ENCODE results near the gene NHSL1. TPM values are rescaled to one million over a fixed set of nuclear protein-coding genes. Genes with fewer than 3 reads are reported as not detected.

Gene NHSL1
- total RNA-seq, 1 experiment from 2014 or later = 32.1 TPM

- H3K27me3 Mint-ChIP-seq (ENCODE audit: insufficient read depth, unreplicated experiment) = no peaks in the 10 kb centered on the region
- peaks cover 4% of the 10 kb centered on the region for H3K36me3 Mint-ChIP-seq (ENCODE audit: insufficient read depth, unreplicated experiment)
- ChIA-PET POLR2A (interaction anchor here (1.6 kb wide), 1 partner anchor 9 kb away, joined by 3 read pairs; no protein-coding TSS in a partner anchor), CTCF (interaction anchor here (0.5 to 13.7 kb wide), 16 partner anchors 11 to 1457 kb away, joined by 3 to 127 read pairs (median 3); no protein-coding TSS in a partner anchor)
- DNase-seq (ENCODE audit: unreplicated experiment) = no peak
- H3K27ac Mint-ChIP-seq (ENCODE audit: low read depth, unreplicated experiment) = no peak overlapping the region
- H3K9me3 Mint-ChIP-seq (ENCODE audit: unreplicated experiment) = no peaks in the 10 kb centered on the region
- no peak overlapping the region for H3K4me3 Mint-ChIP-seq (ENCODE audit: unreplicated experiment)
- peaks cover 10% of the 10 kb centered on the region for H3K4me1 Mint-ChIP-seq (ENCODE audit: insufficient read depth, unreplicated experiment)
- intact Hi-C loops (cut with micrococcal nuclease) = loop anchor here (5.0 kb wide), 1 partner anchor 249 kb away; no protein-coding TSS in a partner anchor
- no peak for TF ChIP-seq CTCF (IDR thresholded peaks at IDR 0.05; ENCODE audit: unreplicated experiment)
- BruUV-seq (replicated peaks) = no TSS peak
These were observed 18.8 kb upstream of the NHSL1 start for GRCh38 chr6:138518054-138518453.

- H3K4me3 Mint-ChIP-seq (ENCODE audit: unreplicated experiment) = no peak overlapping the region
- BruUV-seq (replicated peaks) = no TSS peak
These were observed 18.3 kb upstream of the NHSL1 start for GRCh38 chr6:138517635-138518034.

GRCh38 chr6:138515657-138516248, 16.5 kb upstream of the NHSL1 start:
- Mint-ChIP-seq H3K9me3 (ENCODE audit: unreplicated experiment) (no peaks in the 10 kb centered on the region), H3K4me3 (ENCODE audit: unreplicated experiment) (no peak overlapping the region), H3K27me3 (ENCODE audit: insufficient read depth, unreplicated experiment) (no peaks in the 10 kb centered on the region), H3K4me1 (ENCODE audit: insufficient read depth, unreplicated experiment) (peaks cover 15% of the 10 kb centered on the region), H3K36me3 (ENCODE audit: insufficient read depth, unreplicated experiment) (peaks cover 4% of the 10 kb centered on the region), H3K27ac (ENCODE audit: low read depth, unreplicated experiment) (no peak overlapping the region)
- DNase-seq (ENCODE audit: unreplicated experiment) = no peak
- intact Hi-C loops (cut with micrococcal nuclease) = loop anchor here (5.0 kb wide), 1 partner anchor 252 kb away; no protein-coding TSS in a partner anchor
- CTCF ChIA-PET = interaction anchor here (2.1 to 13.7 kb wide), 2 partner anchors 88 to 399 kb away, joined by 5 to 127 read pairs; no protein-coding TSS in a partner anchor
- POLR2A ChIA-PET = no interaction called here
- TF ChIP-seq CTCF (IDR thresholded peaks at IDR 0.05; ENCODE audit: unreplicated experiment) = no peak
- BruUV-seq (replicated peaks) = no TSS peak

More at GRCh38 chr6:138517635-138518034, 18.3 kb upstream of the NHSL1 start:
- no peak overlapping the region for H3K27ac Mint-ChIP-seq (ENCODE audit: low read depth, unreplicated experiment)
- H3K9me3 Mint-ChIP-seq (ENCODE audit: unreplicated experiment) = no peaks in the 10 kb centered on the region
- no peaks in the 10 kb centered on the region for H3K27me3 Mint-ChIP-seq (ENCODE audit: insufficient read depth, unreplicated experiment)
- DNase-seq (ENCODE audit: unreplicated experiment) = peak; percentile 54
- intact Hi-C loops (cut with micrococcal nuclease) = loop anchor here (1.0 to 5.0 kb wide), 2 partner anchors 88 to 250 kb away; no protein-coding TSS in a partner anchor
- peaks cover 10% of the 10 kb centered on the region for H3K4me1 Mint-ChIP-seq (ENCODE audit: insufficient read depth, unreplicated experiment)
- H3K36me3 Mint-ChIP-seq (ENCODE audit: insufficient read depth, unreplicated experiment) = peaks cover 4% of the 10 kb centered on the region
- POLR2A ChIA-PET = interaction anchor here (1.6 kb wide), 1 partner anchor 9 kb away, joined by 3 read pairs; no protein-coding TSS in a partner anchor
- TF ChIP-seq CTCF (IDR thresholded peaks at IDR 0.05; ENCODE audit: unreplicated experiment) = peak; percentile 56
- CTCF ChIA-PET = interaction anchor here (0.5 to 13.7 kb wide), 15 partner anchors 11 to 1457 kb away, joined by 3 to 127 read pairs (median 3); no protein-coding TSS in a partner anchor

- no peak overlapping the region for H3K4me3 Mint-ChIP-seq (ENCODE audit: unreplicated experiment)
- H3K36me3 Mint-ChIP-seq (ENCODE audit: insufficient read depth, unreplicated experiment) = peaks cover 4% of the 10 kb centered on the region
- TF ChIP-seq CTCF (IDR thresholded peaks at IDR 0.05; ENCODE audit: unreplicated experiment) = no peak
- no peak overlapping the region for H3K27ac Mint-ChIP-seq (ENCODE audit: low read depth, unreplicated experiment)
- no peaks in the 10 kb centered on the region for H3K9me3 Mint-ChIP-seq (ENCODE audit: unreplicated experiment)
- ChIA-PET POLR2A (no interaction called here), CTCF (interaction anchor here (0.7 to 13.7 kb wide), 2 partner anchors 87 to 106 kb away, joined by 3 to 127 read pairs; no protein-coding TSS in a partner anchor)
- no peak for DNase-seq (ENCODE audit: unreplicated experiment)
- H3K4me1 Mint-ChIP-seq (ENCODE audit: insufficient read depth, unreplicated experiment) = peaks cover 12% of the 10 kb centered on the region
- BruUV-seq (replicated peaks) = no TSS peak
- intact Hi-C loops (cut with micrococcal nuclease) = loop anchor here (5.0 kb wide), 1 partner anchor 252 kb away; no protein-coding TSS in a partner anchor
- no peaks in the 10 kb centered on the region for H3K27me3 Mint-ChIP-seq (ENCODE audit: insufficient read depth, unreplicated experiment)
These were observed 15.7 kb upstream of the NHSL1 start for GRCh38 chr6:138514860-138515540.
